OCI-LY1 (cell line): Measurements from ENCODE around the gene CD1B.
"Not testable (repeated sequence)": the region's sequence is repeated elsewhere in the genome, so short reads cannot be mapped to it uniquely, and the experiment has no call there.

ENCODE experiments used
- CTCF ChIP-seq: fragments of 200-600 bp; sonication (generic), shearing (Covaris generic); IDR thresholded peaks from 2 replicates; pipeline ENCODE4 v1.5.1; 2017; ENCODE audit warnings: mild to moderate bottlenecking, antibody characterized with exemption, low read length, moderate library complexity, mixed read lengths
- EZH2 ChIP-seq: fragments of 200-600 bp; sonication (generic), shearing (Covaris generic); IDR thresholded peaks from 2 replicates; pipeline ENCODE4 v1.8.0; 2017; ENCODE audit warnings: borderline replicate concordance, mixed run types, mild to moderate bottlenecking, antibody characterized with exemption, low read length, moderate library complexity, mixed read lengths

DNA sequence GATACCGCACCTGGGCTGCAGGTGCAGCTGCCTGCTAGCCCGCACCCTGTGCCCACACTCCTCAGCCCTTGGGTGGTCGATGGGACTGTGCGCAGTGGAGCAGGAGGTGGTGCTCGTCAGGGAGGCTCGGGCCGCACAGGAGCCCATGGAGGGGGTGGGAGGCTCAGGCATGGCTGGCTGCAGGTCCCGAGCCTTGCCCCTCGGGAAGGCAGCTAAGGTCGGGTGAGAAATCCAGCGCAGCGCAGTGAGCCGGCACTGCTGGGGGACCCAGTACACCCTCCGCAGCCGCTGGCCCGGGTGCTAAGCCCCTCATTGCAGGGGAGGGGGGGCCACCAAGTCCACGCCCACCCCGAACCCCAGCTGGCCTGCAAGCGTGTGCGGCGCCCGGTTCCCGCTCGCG lies 42.8 kb upstream of the CD1B start:
- not testable (repeated sequence) for TF ChIP-seq EZH2, CTCF
